ENCODE data around the gene DLK1. TPM values are rescaled to one million over a fixed set of nuclear protein-coding genes. Genes with fewer than 3 reads are reported as not detected.

DLK1 gene
- total and polyA plus RNA-seq, 2 donors from 2014 or later = 0.17 TPM; not detected in 1

GRCh38 chr14:100764471-100765115 lies 37.9 kb downstream of the DLK1 start:
- no peaks in the 10 kb centered on the region for H3K9me3 ChIP-seq (ENCODE audit: control insufficient read depth in 2 of 3, insufficient read depth in 1 of 3, low read length in 3 of 3)
- TF ChIP-seq CTCF (IDR thresholded peaks at IDR 0.05; ENCODE audit: borderline replicate concordance, extremely low read depth, insufficient read depth) = no peak
- no peaks in the 10 kb centered on the region for H3K27me3 ChIP-seq (ENCODE audit: control insufficient read depth, insufficient read depth, low read length)
- no peak overlapping the region for H3K4me3 ChIP-seq (ENCODE audit: low read length in 3 of 3)
- H3K9ac ChIP-seq (ENCODE audit: low read length in 3 of 3) = no peak overlapping the region
- intact Hi-C loops (cut with DNase I) = no loop called here
- H3K27ac ChIP-seq (ENCODE audit: low read depth in 2 of 2, low read length in 2 of 2) = no peak overlapping the region
- H3K4me1 ChIP-seq (ENCODE audit: control insufficient read depth in 2 of 3, insufficient read depth in 2 of 3, low read depth in 1 of 3, low read length in 3 of 3) = no peaks in the 10 kb centered on the region
- no peaks in the 10 kb centered on the region for H3K36me3 ChIP-seq (ENCODE audit: control insufficient read depth in 2 of 3, insufficient read depth in 3 of 3, low read length in 3 of 3)
- FAIRE-seq (no peak), DNase-seq (no peak)

GRCh38 chr14:100765296-100765695 lies 38.6 kb downstream of the DLK1 start:
- Histone ChIP-seq H3K9me3 (ENCODE audit: control insufficient read depth in 2 of 3, insufficient read depth in 1 of 3, low read length in 3 of 3) (no peaks in the 10 kb centered on the region), H3K36me3 (ENCODE audit: control insufficient read depth in 2 of 3, insufficient read depth in 3 of 3, low read length in 3 of 3) (no peaks in the 10 kb centered on the region), H3K27me3 (ENCODE audit: control insufficient read depth, insufficient read depth, low read length) (no peaks in the 10 kb centered on the region), H3K27ac (ENCODE audit: low read depth in 2 of 2, low read length in 2 of 2) (no peak overlapping the region), H3K4me1 (ENCODE audit: control insufficient read depth in 2 of 3, insufficient read depth in 2 of 3, low read depth in 1 of 3, low read length in 3 of 3) (no peaks in the 10 kb centered on the region), H3K9ac (ENCODE audit: low read length in 3 of 3) (no peak overlapping the region), H3K4me3 (ENCODE audit: low read length in 3 of 3) (no peak overlapping the region)
- no peak for FAIRE-seq
- intact Hi-C loops (cut with DNase I) = no loop called here
- no peak for DNase-seq
- no peak for TF ChIP-seq CTCF (IDR thresholded peaks at IDR 0.05; ENCODE audit: borderline replicate concordance, extremely low read depth, insufficient read depth)

GRCh38 chr14:100765991-100766390 lies 39.3 kb downstream of the DLK1 start:
- no peak for DNase-seq
- Histone ChIP-seq H3K4me3 (ENCODE audit: low read length in 3 of 3) (no peak overlapping the region), H3K27ac (ENCODE audit: low read depth in 2 of 2, low read length in 2 of 2) (no peak overlapping the region), H3K36me3 (ENCODE audit: control insufficient read depth in 2 of 3, insufficient read depth in 3 of 3, low read length in 3 of 3) (no peaks in the 10 kb centered on the region), H3K9me3 (ENCODE audit: control insufficient read depth in 2 of 3, insufficient read depth in 1 of 3, low read length in 3 of 3) (no peaks in the 10 kb centered on the region), H3K9ac (ENCODE audit: low read length in 3 of 3) (no peak overlapping the region), H3K27me3 (ENCODE audit: control insufficient read depth, insufficient read depth, low read length) (no peaks in the 10 kb centered on the region), H3K4me1 (ENCODE audit: control insufficient read depth in 2 of 3, insufficient read depth in 2 of 3, low read depth in 1 of 3, low read length in 3 of 3) (no peaks in the 10 kb centered on the region)
- no peak for TF ChIP-seq CTCF (IDR thresholded peaks at IDR 0.05; ENCODE audit: borderline replicate concordance, extremely low read depth, insufficient read depth)
- no peak for FAIRE-seq
- intact Hi-C loops (cut with DNase I) = no loop called here

Data from kidney (tissue), 14 donors.